HCT116 (cell line): ENCODE data around the gene CCBE1. TPM values are rescaled to one million over a fixed set of nuclear protein-coding genes. Genes with fewer than 3 reads are reported as not detected.

Experiments
- ATAC-seq: fragments of 200-7000 bp; cut with Tn5 transposase; 2 replicates; pipeline ENCODE4 v1.9.1; 2020; ENCODE audit warnings: mild to moderate bottlenecking, moderate library complexity
- BruUV-seq: library from RNA; stranded (reverse); fragments of 400-500 nt; replicated peaks from 2 replicates; lab custom pipeline; 2021; lab: Mats Ljungman, UMichigan
- CTCF ChIA-PET: fragments of 300-600 bp; sonication (Branson Sonifier 250); formaldehyde crosslinking; loops from one replicate; lab custom pipeline; 2021; ENCODE audit warnings: antibody characterized with exemption; lab: Charles Lee
- POLR2A ChIA-PET: fragments of 300-600, 350-600 bp; sonication (Branson Sonifier 250); formaldehyde crosslinking; loops from one replicate; lab custom pipeline; 2021; ENCODE audit warnings: antibody characterized with exemption; lab: Charles Lee
- RAD21 ChIA-PET, 2 experiments: fragments of 300-600 bp; sonication (Branson Sonifier 250); formaldehyde crosslinking; loops; one replicate each; lab custom pipeline; 2023; ENCODE audit warnings: low total read pairs in 2 of 2; ENCODE audit not compliant: uncharacterized antibody in 2 of 2, unreplicated experiment in 2 of 2, low non-redundant PET in 1 of 2; lab: Charles Lee
- DNase-seq: peaks from one replicate; pipeline ENCODE4 v3.0.0-alpha.2; 2010; ENCODE audit warnings: low read depth, low spot score
- H2AFZ ChIP-seq: fragments of 200-600 bp; shearing (Covaris generic), sonication (generic); 2 replicates; pipeline ENCODE4 v1.6.1; 2017; ENCODE audit warnings: low read depth, mixed run types, mixed read lengths, antibody characterized with exemption, low read length; ENCODE audit not compliant: poor library complexity, severe bottlenecking
- H3K27ac ChIP-seq: 2 replicates; pipeline ENCODE4 v1.5.1; 2012; ENCODE audit warnings: low read depth, low read length
- H3K27me3 ChIP-seq: fragments of 200-600 bp; sonication (generic); 2 replicates; pipeline ENCODE4 v1.6.1; 2016; ENCODE audit warnings: mixed run types, low read length, mixed read lengths; ENCODE audit not compliant: insufficient read depth
- H3K36me3 ChIP-seq, 2 experiments: fragments of 200-500 bp in 1 of 2; fragments of 200-600 bp in 1 of 2; sonication (Bioruptor generic) in 1 of 2; sonication (generic) in 1 of 2; 2 replicates each; pipeline versions ENCODE4 v1.5.1 to v1.6.1; 2014 to 2016; ENCODE audit warnings: low read length in 2 of 2, inconsistent platforms in 1 of 2, mixed read lengths in 1 of 2, mixed run types in 1 of 2; ENCODE audit not compliant: insufficient read depth in 2 of 2, control insufficient read depth in 1 of 2
- H3K4me1 ChIP-seq, 2 experiments: fragments of 200-600 bp in 1 of 2; sonication (generic) in 1 of 2; 2 replicates each; pipeline versions ENCODE4 v1.5.1 to v1.6.1; 2012 to 2017; ENCODE audit warnings: low read length in 2 of 2, inconsistent platforms in 1 of 2, mild to moderate bottlenecking in 1 of 2, mixed read lengths in 1 of 2, mixed run types in 1 of 2, moderate library complexity in 1 of 2; ENCODE audit not compliant: insufficient read depth in 2 of 2, control insufficient read depth in 1 of 2
- H3K4me2 ChIP-seq: fragments of 200-600 bp; sonication (generic); 2 replicates; pipeline ENCODE4 v1.6.1; 2017; ENCODE audit warnings: mixed run types, low read length, mixed read lengths
- H3K4me3 ChIP-seq, 2 experiments: fragments of 200-600 bp in 1 of 2; sonication (generic) in 1 of 2; replicated peaks in 1 of 2; 2 replicates each; pipeline ENCODE4 v1.5.1; 2011 to 2016; ENCODE audit warnings: low read length in 2 of 2, control low read depth in 1 of 2, low read depth in 1 of 2, mild to moderate bottlenecking in 1 of 2, mixed read lengths in 1 of 2, mixed run types in 1 of 2
- H3K79me2 ChIP-seq: fragments of 200-600 bp; sonication (generic); 2 replicates; pipeline ENCODE4 v1.6.1; 2017; ENCODE audit warnings: mild to moderate bottlenecking, mixed run types, low read length, moderate library complexity, mixed read lengths; ENCODE audit not compliant: insufficient read depth
- H3K9ac ChIP-seq: fragments of 200-600 bp; sonication (generic); 2 replicates; pipeline ENCODE4 v1.6.1; 2016; ENCODE audit warnings: low read length, mixed read lengths
- H3K9me2 ChIP-seq: fragments of 200-600 bp; sonication (generic), shearing (Covaris generic); 2 replicates; pipeline ENCODE4 v1.6.1; 2017; ENCODE audit warnings: mixed run types, mild to moderate bottlenecking, moderate library complexity; ENCODE audit not compliant: insufficient read depth
- H3K9me3 ChIP-seq, 2 experiments: fragments of 200-500 bp in 1 of 2; fragments of 200-600 bp in 1 of 2; sonication (Bioruptor generic) in 1 of 2; sonication (generic) in 1 of 2; 2 replicates each; pipeline ENCODE4 v1.6.1; 2014 to 2017; ENCODE audit warnings: low read length in 2 of 2, mixed read lengths in 2 of 2, inconsistent platforms in 1 of 2, low read depth in 1 of 2, mild to moderate bottlenecking in 1 of 2, mixed run types in 1 of 2, moderate library complexity in 1 of 2; ENCODE audit not compliant: control insufficient read depth in 1 of 2, insufficient read depth in 1 of 2
- H4K20me1 ChIP-seq: fragments of 200-600 bp; sonication (generic), shearing (Covaris generic); 2 replicates; pipeline ENCODE4 v1.6.1; 2017; ENCODE audit warnings: mixed run types, mild to moderate bottlenecking, moderate library complexity; ENCODE audit not compliant: insufficient read depth
- ATF3 ChIP-seq: IDR thresholded peaks from 2 replicates; pipeline ENCODE4 v1.6.1; 2012
- CEBPB ChIP-seq: IDR thresholded peaks from 2 replicates; pipeline ENCODE4 v1.6.1; 2012; ENCODE audit warnings: low read depth
- EGR1 ChIP-seq: IDR thresholded peaks from 2 replicates; pipeline ENCODE4 v1.6.1; 2012; ENCODE audit warnings: low read depth
- ELF1 ChIP-seq: IDR thresholded peaks from 2 replicates; pipeline ENCODE4 v1.6.1; 2012; ENCODE audit warnings: low read depth, borderline replicate concordance
- FOSL1 ChIP-seq: IDR thresholded peaks from 2 replicates; pipeline ENCODE4 v1.6.1; 2012; ENCODE audit warnings: low read depth
- JUND ChIP-seq: IDR thresholded peaks from 2 replicates; pipeline ENCODE4 v1.6.1; 2012
- MAX ChIP-seq: IDR thresholded peaks from 2 replicates; pipeline ENCODE4 v1.6.1; 2012
- POLR2A ChIP-seq: IDR thresholded peaks from 2 replicates; pipeline ENCODE4 v1.7.0; 2011; ENCODE audit warnings: borderline replicate concordance; ENCODE audit not compliant: insufficient read depth, insufficient read length; ENCODE audit errors: extremely low read depth
- POLR2AphosphoS5 ChIP-seq: IDR thresholded peaks from 2 replicates; pipeline ENCODE4 v1.6.1; 2011; ENCODE audit warnings: mild to moderate bottlenecking, low read depth, low read length, moderate library complexity
- SIN3A ChIP-seq: IDR thresholded peaks from 2 replicates; pipeline ENCODE4 v1.6.1; 2012; ENCODE audit warnings: low read depth
- SP1 ChIP-seq: IDR thresholded peaks from 2 replicates; pipeline ENCODE4 v1.6.1; 2012; ENCODE audit warnings: low read depth
- SRF ChIP-seq: IDR thresholded peaks from 2 replicates; pipeline ENCODE4 v1.6.1; 2012; ENCODE audit warnings: low read depth
- TCF7L2 ChIP-seq: IDR thresholded peaks from 2 replicates; pipeline ENCODE4 v1.7.0; 2011; ENCODE audit warnings: borderline replicate concordance, inconsistent platforms; ENCODE audit not compliant: insufficient read depth, insufficient read length; ENCODE audit errors: extremely low read depth
- YY1 ChIP-seq: IDR thresholded peaks from 2 replicates; pipeline ENCODE4 v1.6.1; 2011; ENCODE audit warnings: low read length, low read depth, moderate library complexity, mild to moderate bottlenecking; ENCODE audit not compliant: insufficient replicate concordance; ENCODE audit errors: extremely low read depth
- ZBTB33 ChIP-seq: IDR thresholded peaks from 2 replicates; pipeline ENCODE4 v1.6.1; 2011; ENCODE audit warnings: mild to moderate bottlenecking, low read length, moderate library complexity; ENCODE audit not compliant: insufficient replicate concordance; ENCODE audit errors: extremely low read depth
- ZFX ChIP-seq: fragments of 450-650 bp; IDR thresholded peaks from 2 replicates; pipeline ENCODE4 v1.6.1; 2017
- ZNF274 ChIP-seq: fragments of 200-500 bp; sonication (Bioruptor generic); IDR thresholded peaks from 2 replicates; pipeline ENCODE4 v1.6.1; 2014; ENCODE audit warnings: mild to moderate bottlenecking, low read depth, low read length, inconsistent platforms
- intact Hi-C: fragments of 100-400 bp; cut with micrococcal nuclease; formaldehyde crosslinking; loops from 2 replicates; pipeline ENCODE4 v1.10.0; 2022
- total RNA-seq: library from RNA; stranded (reverse); gene quantifications from one replicate; pipeline ENCODE4 v1.2.1, GENCODE V29; 2021; ENCODE audit not compliant: unreplicated experiment

Gene CCBE1
- total RNA-seq, 1 experiment from 2014 or later = 0.84 TPM

GRCh38 chr18:59660366-59660765, 36.9 kb downstream of the CCBE1 start:
- ChIA-PET CTCF (no interaction called here), POLR2A (no interaction called here), RAD21 (no interaction called here)
- H3K27me3 ChIP-seq = peaks cover 22% of the 10 kb centered on the region
- no peak for TF ChIP-seq POLR2A
- TF ChIP-seq YY1 = no peak
- no peak for TF ChIP-seq SP1
- TF ChIP-seq MAX = no peak
- no peak for TF ChIP-seq FOSL1
- TF ChIP-seq ELF1 = no peak
- no peak for TF ChIP-seq ZFX
- H3K4me2 ChIP-seq = no peak overlapping the region
- H4K20me1 ChIP-seq = no peaks in the 10 kb centered on the region
- no peaks in the 10 kb centered on the region for H3K9me2 ChIP-seq
- no peak overlapping the region for H3K27ac ChIP-seq
- no peaks in the 10 kb centered on the region for H3K36me3 ChIP-seq
- H3K9me3 ChIP-seq = no peaks in the 10 kb centered on the region
- H3K79me2 ChIP-seq = no peaks in the 10 kb centered on the region
- ATAC-seq = no peak
- no peak overlapping the region for H3K4me3 ChIP-seq
- H2AFZ ChIP-seq = no peak overlapping the region
- no peaks in the 10 kb centered on the region for H3K4me1 ChIP-seq
- no peak for DNase-seq
- intact Hi-C loops = no loop called here
- BruUV-seq = no TSS peak
- no peak overlapping the region for H3K9ac ChIP-seq

GRCh38 chr18:59659508-59660170, 37.6 kb downstream of the CCBE1 start:
- ChIA-PET CTCF (interaction anchor here (1.3 kb wide), 1 partner anchor 38 kb away, joined by 4 read pairs; the partner anchor contains the start of gene CCBE1), RAD21 (no interaction called here), POLR2A (no interaction called here)
- BruUV-seq = no TSS peak
- TF ChIP-seq EGR1 (no peak), SIN3A (no peak), SRF (no peak), FOSL1 (no peak), YY1 (no peak), ZNF274 (no peak), TCF7L2 (no peak), MAX (no peak), ATF3 (no peak), CEBPB (no peak), JUND (no peak), ELF1 (no peak), POLR2AphosphoS5 (no peak), ZBTB33 (no peak)
- H3K9me2 ChIP-seq = no peaks in the 10 kb centered on the region
- H3K79me2 ChIP-seq = no peaks in the 10 kb centered on the region
- H3K27ac ChIP-seq = no peak overlapping the region
- H3K9me3 ChIP-seq = no peaks in the 10 kb centered on the region
- intact Hi-C loops = no loop called here
- no peaks in the 10 kb centered on the region for H4K20me1 ChIP-seq
- no peaks in the 10 kb centered on the region for H3K4me1 ChIP-seq
- no peak for ATAC-seq
- H2AFZ ChIP-seq = no peak overlapping the region
- no peaks in the 10 kb centered on the region for H3K36me3 ChIP-seq
- no peak overlapping the region for H3K4me3 ChIP-seq
- peaks cover 22% of the 10 kb centered on the region for H3K27me3 ChIP-seq
- H3K9ac ChIP-seq = no peak overlapping the region
- H3K4me2 ChIP-seq = no peak overlapping the region
- DNase-seq = no peak
